ENCODE results near the gene EXOC4.

The EXOC4 gene

DNA sequence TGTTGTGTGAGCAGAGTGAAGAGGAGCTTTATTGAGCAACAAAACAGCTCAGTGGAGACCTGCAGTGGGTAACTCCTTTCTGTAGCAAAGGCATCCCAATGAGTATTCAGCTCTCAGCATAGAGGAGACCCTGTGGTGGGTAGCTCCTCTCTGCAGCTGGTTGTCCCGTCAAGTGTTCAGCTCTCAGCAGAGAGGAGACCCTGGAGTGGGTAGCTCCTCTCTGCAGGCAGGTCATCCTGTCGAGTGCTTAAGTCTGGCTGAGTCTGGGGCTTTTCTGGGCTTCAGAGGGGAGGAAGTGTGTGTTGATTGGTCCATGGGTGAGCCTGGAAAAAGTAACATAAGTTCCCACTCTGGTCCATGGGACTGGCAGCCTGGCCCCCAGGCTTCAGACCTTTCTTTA lies 702.3 kb downstream of the EXOC4 start:
- Histone ChIP-seq H3K9me3 (no peaks in the 10 kb centered on the region), H3K36me3 (peaks cover 0 to 18% (median 0%) of the 10 kb centered on the region in 3 donors), H3K4me3 (no peak overlapping the region), H3K4me1 (no peaks in the 10 kb centered on the region), H3K27me3 (no peaks in the 10 kb centered on the region), H3K27ac (no peak overlapping the region)
- intact Hi-C loops (cut with DNase I; ENCODE audit: low total_unique reads) = no loop called here
- TF ChIP-seq, protein P1, sequence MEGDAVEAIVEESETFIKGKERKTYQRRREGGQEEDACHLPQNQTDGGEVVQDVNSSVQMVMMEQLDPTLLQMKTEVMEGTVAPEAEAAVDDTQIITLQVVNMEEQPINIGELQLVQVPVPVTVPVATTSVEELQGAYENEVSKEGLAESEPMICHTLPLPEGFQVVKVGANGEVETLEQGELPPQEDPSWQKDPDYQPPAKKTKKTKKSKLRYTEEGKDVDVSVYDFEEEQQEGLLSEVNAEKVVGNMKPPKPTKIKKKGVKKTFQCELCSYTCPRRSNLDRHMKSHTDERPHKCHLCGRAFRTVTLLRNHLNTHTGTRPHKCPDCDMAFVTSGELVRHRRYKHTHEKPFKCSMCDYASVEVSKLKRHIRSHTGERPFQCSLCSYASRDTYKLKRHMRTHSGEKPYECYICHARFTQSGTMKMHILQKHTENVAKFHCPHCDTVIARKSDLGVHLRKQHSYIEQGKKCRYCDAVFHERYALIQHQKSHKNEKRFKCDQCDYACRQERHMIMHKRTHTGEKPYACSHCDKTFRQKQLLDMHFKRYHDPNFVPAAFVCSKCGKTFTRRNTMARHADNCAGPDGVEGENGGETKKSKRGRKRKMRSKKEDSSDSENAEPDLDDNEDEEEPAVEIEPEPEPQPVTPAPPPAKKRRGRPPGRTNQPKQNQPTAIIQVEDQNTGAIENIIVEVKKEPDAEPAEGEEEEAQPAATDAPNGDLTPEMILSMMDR (IDR thresholded peaks at IDR 0.05) = no peak
- no peak for DNase-seq

DNA sequence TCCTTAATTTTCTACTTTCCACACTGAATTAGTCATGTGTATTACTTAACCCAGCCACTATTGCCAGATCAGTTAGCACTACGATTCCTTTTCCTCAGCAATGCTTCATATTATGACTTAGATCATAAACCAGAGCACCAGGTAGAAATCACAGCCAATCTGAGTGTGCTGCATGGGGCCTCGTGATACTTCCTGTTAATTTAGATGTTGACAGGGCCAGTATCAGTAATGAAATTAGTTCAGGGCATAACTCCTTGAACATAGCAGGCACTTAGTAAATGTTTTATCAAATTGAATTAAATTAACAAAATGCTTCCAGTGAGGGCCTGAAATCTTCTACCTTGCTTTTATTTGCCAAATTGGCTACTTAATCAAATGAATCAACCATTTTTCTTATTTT lies 705.0 kb downstream of the EXOC4 start:
- H3K9me3 ChIP-seq = no peaks in the 10 kb centered on the region
- H3K4me3 ChIP-seq = no peak overlapping the region
- no peak for DNase-seq
- intact Hi-C loops (cut with DNase I; ENCODE audit: low total_unique reads) = no loop called here
- H3K36me3 ChIP-seq = peaks cover 0 to 13% (median 0%) of the 10 kb centered on the region in 3 donors
- TF ChIP-seq, protein P1 (IDR thresholded peaks at IDR 0.05) = no peak
- H3K27me3 ChIP-seq = no peaks in the 10 kb centered on the region
- H3K4me1 ChIP-seq = no peaks in the 10 kb centered on the region
- no peak overlapping the region for H3K27ac ChIP-seq

DNA sequence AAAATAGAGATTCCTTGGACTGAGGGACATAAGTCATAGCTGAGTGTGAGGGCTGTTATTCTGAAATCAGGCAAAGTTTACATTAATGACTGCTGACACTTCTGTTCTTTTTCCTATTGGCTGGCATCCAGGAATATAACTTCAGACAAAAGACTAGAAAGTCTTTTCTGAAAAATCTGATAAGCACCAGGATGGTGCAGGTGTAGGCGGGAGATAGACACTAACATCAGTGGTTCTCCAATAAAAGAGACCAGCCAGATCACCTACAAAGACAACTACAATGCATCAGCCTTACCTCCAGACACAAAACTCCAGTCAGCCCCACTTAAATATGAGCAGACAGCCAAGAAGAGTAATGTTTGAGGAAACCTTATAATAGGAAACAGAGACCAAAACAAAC lies 705.9 kb downstream of the EXOC4 start:
- Histone ChIP-seq H3K36me3 (peaks cover 0 to 13% (median 0%) of the 10 kb centered on the region in 3 donors), H3K27me3 (no peaks in the 10 kb centered on the region), H3K4me1 (no peaks in the 10 kb centered on the region), H3K4me3 (no peak overlapping the region), H3K9me3 (no peaks in the 10 kb centered on the region), H3K27ac (no peak overlapping the region)
- no peak for DNase-seq
- intact Hi-C loops (cut with DNase I; ENCODE audit: low total_unique reads) = no loop called here
- TF ChIP-seq, protein P1 (IDR thresholded peaks at IDR 0.05) = no peak

DNA sequence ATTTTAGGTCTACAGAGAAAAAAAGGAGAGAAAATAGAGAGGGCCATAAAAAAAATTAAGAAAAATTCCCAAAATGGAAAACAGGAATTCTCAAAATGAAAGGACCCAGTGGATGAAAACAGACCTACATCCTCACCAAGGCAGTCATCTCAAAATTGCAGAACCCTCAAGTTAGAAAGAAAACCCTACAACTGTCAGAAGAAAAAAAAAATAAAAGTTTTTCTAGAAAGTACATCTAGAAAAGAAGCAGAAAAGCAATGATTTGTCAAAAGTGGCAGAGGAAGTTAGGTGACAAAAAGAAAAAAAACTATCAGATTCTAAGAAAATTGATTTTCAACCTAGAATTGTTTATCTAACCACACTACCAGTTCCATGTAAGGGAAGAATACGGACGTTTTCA lies 706.6 kb downstream of the EXOC4 start:
- TF ChIP-seq, protein P1 (IDR thresholded peaks at IDR 0.05) = no peak
- no peak overlapping the region for H3K27ac ChIP-seq
- no peak overlapping the region for H3K4me3 ChIP-seq
- DNase-seq = no peak
- H3K9me3 ChIP-seq = peaks cover 0 to 3% (median 0%) of the 10 kb centered on the region in 3 donors
- peaks cover 0 to 11% (median 0%) of the 10 kb centered on the region in 3 donors for H3K36me3 ChIP-seq
- no peaks in the 10 kb centered on the region for H3K27me3 ChIP-seq
- intact Hi-C loops (cut with DNase I; ENCODE audit: low total_unique reads) = no loop called here
- no peaks in the 10 kb centered on the region for H3K4me1 ChIP-seq

DNA sequence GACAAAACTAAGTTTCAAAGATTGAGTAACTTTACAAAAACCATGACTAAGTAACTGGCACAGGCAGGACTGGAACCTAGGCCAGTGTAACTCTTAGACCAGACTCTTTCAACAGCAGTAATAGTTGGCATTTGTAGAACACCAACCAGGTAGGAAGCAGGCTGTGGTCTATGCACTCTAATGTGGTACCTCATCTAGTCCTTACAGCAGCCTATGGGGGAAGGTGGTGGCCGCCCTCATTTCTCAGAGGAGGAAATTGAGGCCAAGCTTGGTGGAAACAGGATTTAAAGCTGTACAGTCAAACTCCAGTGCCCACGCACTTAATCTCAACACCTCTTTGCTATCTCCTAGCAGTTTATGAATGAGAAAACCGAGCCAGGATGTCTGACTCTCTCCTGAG lies 708.8 kb downstream of the EXOC4 start:
- DNase-seq = no peak
- intact Hi-C loops (cut with DNase I; ENCODE audit: low total_unique reads) = no loop called here
- peaks cover 0 to 12% (median 0%) of the 10 kb centered on the region in 3 donors for H3K9me3 ChIP-seq

More for the DNA sequence above, 708.8 kb downstream of the EXOC4 start:
- Histone ChIP-seq H3K27me3 (no peaks in the 10 kb centered on the region), H3K4me1 (no peaks in the 10 kb centered on the region), H3K36me3 (no peaks in the 10 kb centered on the region), H3K4me3 (no peak overlapping the region), H3K27ac (no peak overlapping the region)
- TF ChIP-seq, protein P1 (IDR thresholded peaks at IDR 0.05) = no peak
